Fibroblast of peridontal ligament (primary cell): Measurements from ENCODE around the gene GLS.
A peak's percentile ranks its signal among the peaks of the same experiment; 100 is the strongest.
"Not testable (repeated sequence)": the region's sequence is repeated elsewhere in the genome, so short reads cannot be mapped to it uniquely, and the experiment has no call there.

Experiments used
- DNase-seq: peaks from one replicate; pipeline ENCODE4 v3.0.0-alpha.2; 2010; ENCODE audit errors: extremely low read depth

The GLS gene

DNA sequence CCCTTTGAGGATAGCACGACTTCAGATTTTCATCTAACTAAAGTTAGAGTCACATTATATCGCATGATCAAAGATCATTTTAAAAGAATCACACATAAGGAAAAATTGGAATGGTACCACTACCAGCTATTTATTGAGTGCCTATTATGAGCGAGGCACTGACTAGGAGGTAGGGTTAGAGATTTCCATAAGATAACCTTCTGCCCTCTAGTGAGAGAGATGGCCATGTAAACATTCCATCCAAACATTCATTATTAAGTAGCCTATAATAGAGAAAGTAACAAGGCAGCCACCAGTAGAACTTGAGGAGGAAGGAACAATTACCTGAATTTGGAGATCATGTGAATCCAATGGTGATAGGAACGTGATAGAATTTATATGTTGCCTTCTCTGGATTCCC, 25.4 kb upstream of the GLS start:
- no peak for DNase-seq

DNA sequence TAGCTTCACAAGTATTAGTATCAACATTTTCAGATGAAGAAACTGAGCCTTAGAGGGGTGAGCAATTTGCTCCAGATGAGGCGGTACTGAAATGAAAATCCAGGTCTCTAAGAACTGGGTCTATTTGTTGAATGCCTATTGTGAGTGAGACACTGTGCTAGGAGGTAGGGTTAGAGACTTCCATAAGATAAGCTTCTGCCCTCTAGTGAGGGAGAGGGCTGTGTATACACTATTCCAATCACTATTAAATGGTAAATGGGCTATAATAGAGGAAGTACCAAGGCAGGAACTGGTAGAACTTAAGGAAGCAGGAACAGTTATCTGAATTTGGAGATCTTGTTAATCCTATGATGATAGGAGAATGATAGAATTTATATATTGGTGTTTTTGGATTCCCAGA, 23.6 kb upstream of the GLS start:
- no peak for DNase-seq

DNA sequence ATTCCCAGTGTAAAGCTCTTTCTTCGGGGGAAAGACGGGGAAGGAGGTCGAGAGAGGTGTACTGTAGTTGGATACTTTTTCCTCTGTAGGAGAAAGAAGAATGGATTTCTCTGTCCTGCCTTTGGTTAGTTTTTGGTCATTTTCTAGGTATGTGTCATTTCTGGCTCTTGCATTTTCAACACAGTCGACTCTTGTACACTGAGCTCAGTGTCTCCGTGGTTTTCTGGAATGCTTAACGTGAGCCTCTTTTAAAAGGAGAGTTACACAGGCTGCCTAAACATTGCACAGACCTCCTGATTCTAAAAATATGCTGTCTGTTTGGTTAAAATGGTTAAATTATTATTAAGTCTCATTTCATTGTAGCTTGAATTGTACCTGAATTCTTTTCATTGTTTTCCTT, 21.8 kb upstream of the GLS start:
- DNase-seq = peak; percentile 70

DNA sequence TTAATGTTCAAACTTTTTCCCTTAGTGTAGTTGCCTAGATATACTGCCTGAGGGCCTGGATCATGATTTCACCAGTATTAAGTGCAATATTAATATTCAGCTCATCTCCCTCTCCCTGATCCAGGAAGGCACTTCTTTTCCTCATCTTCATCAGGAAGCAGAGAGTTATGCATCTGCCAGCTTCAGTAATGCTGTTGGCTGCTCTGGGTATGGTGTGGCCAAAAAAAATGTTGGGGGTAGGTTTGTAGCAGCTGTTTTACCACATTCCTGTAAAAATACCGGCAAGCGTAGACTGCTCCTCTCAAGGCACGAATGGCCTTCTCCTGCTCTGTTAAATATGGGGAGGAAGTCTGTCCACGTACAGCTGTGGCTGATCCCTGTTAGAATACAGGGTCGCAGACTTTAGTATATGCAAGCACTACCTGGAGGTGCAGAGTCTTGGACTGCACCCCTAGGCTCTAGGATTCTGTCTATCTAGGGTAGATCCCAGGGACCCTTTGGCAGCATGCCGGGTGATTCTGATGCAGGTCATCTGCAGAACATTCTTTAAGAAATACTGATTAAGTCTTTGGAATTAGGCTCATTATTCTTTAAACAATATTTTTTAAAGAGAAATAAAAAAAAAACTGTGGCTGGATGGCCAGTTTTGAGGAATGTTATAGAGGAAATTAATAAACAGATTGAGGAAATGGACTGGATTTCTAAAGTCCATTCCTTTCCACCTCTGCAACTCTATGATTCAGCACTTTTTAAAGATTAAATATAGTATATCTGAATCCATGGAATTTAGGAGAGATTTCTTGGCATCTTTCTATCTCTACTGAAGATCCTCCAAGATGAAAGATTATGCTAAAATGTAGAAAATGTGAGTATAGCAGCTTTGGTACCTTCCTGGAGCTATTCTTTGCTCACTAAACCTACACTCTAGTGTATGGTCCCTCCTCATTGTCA, 21.0 kb upstream of the GLS start:
- DNase-seq = peak; percentile 56

DNA sequence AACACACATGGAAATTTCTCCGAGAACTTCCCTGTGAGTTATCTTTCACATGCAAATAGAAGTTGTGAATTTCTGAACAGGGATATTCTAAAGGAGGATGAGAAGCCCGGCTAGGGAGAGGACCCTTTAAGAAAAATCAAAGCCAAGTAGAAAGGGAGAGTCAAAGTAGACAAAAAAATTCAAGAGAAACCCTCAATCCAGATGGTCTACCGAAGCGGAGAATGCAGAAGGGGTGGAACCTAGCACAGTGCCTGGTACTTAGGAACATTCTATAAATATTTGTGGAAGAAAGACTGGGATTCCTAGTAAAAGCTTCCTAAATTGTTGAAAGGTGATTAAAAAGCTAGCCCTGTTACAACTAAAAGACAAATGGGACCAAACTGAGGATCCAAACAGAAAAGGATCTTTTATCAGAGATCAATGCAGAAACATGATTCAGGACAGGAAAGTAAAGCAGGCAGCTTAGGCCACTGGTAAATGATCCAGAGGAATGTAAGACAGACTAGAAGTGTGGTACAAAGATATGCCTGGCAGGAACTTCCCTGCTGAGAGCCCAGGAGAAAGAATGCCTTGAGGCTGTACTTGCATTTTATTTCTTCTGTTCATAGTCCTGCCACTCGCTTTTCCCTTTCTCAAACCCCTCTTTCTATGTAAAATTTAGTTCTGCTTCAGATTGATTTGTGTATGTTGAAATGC, 19.5 kb upstream of the GLS start:
- DNase-seq = peak; percentile 80

DNA sequence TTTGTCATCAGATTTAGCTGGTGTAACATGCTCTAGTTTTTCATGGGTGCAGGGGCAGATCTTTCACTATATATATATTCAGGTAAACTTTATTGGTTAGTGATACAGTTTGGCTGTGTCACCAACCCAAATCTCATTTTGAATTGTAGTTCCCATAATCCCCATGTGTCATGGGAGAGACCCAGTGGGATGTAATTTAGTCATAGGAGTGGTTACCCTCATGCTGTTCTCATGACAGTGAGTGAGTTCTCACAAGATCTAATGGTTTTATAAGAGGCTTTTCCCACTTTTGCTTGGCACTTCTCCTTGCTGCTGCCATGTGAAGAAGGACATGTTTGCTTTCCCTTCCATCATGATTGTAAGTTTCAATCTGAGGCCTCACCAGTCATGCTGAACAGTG, 18.5 kb upstream of the GLS start:
- DNase-seq = not testable (repeated sequence)

DNA sequence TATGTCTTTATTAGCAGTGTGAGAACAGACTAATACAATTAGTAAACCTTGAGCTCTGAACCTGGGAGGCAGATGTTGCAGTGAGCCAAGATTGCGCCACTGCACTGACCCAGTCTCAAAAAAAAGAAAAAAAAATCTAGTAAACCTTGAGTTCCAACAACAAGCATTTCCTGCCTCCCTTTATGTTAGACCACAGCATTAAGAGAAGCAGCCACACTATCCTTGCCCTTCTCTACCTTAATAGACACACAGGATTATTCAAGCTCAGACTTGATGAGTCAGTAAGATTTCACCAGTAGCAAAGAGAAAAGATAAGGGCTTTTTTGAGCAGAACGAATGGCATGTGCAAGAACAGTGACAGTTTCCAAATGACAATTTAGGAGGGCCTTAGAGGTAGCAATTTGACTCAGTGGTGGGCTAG, 18.0 kb upstream of the GLS start:
- DNase-seq = no peak

DNA sequence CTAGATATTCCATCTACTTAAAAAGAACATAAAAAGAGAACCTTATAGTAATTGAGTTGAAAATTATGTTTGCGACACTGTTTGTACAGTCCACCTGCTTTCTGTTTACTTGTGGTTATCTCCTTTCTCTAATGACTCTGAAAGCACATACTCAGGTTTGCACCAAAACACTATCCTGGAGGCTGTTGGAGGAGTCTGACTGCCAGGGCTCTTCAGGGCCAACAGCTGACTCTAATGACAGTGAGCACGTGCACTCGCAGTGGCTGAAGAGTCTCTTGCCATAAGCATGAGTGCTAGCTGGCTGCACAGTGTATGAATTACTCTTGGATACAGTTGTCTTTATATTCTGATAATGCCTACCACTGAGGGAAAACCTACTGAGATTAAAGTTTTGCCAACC, 16.7 kb upstream of the GLS start:
- DNase-seq = no peak

DNA sequence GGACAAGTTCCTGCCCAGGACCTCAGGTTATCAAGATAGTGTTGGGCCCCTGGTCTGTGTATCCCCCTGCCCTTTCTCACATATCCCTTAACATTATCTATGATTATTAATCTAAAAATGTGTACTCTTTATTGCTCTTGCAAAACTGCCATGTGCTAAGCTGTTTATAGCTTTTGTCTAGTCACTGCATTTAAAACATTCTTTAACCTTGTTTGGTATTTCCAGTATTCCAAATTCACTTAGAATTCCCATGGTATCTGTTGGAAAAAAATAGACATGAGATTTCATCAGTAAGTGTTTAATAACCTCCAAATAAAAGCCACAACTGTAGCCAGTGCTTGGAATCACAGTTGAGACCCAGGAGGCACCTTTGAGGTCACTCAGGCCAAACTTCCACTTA, 16.2 kb upstream of the GLS start:
- DNase-seq = peak; percentile 81

DNA sequence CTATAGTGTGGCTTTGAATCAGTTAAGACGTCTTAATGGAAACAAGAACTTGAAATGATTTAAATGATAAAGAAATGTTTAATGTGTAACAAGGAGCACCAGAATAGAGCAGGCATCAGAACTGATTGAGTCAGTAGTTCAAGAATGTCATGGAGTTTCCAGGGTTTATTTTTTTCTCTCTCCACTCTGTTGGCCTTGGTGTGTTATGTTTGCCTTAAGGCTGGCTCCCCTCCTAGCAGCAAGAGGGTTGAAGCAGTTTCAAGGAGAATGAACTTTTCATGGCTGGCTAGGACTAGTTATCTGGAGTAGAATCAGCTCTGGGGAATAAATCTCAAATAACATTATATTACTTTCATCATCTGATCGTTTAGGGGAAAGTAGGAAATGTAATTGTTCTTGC, 13.4 kb upstream of the GLS start:
- peak; percentile 95 for DNase-seq

DNA sequence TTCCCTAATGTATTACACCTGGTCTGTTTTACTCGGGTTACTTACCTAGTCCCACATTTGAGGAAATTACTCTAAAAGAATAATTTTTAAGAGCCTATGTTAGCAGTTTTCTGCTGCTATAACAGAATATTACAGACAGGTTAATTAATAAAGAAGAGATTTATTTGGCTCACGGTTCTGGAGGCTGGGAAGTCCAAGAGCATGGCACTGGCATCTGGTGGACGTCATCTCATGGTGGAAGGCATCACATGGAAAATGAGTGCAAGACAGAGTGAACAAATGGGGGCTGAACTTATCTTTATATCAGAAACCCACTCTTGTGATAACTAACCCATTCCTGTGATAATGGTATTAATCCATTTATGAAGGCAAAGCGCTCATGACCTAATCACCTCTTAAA, 12.8 kb upstream of the GLS start:
- DNase-seq = no peak

DNA sequence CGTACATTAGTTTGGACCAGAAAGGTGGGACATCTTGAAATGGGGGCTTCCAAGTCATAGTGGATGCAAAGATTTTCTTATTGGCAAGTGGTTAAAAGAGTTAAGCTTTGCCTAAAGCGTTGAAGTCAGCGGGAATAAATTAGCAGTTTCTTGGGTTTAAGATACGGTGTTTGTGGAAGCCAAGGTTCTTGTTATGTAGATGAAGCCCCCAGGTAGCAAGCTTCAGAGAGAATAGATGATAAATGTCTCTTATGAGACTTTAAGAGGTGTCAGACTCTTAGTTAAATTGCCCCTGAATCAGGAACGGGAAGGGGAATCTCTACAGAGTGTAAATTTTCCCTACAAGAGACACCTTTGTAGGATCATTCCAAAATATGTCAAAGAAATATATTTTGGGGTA, 10.9 kb upstream of the GLS start:
- no peak for DNase-seq

DNA sequence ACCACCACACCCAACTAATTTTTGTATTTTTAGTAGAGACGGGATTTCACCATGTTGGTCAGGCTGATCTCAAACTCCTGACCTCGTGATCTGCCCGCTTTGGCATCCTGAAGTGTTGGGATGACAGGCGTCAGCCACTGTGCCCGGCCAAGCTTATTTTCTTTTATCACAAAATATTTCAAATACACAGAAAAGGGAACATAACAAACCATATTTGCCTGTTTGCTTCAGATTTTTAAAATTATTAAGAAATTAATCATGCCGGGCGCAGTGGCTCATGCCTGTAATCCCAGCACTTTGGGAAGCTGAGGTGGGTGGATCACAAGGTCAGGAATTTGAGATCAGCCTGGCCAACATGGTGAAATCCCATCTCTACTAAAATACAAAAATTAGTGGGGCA, 7.2 kb upstream of the GLS start:
- DNase-seq = not testable (repeated sequence)

DNA sequence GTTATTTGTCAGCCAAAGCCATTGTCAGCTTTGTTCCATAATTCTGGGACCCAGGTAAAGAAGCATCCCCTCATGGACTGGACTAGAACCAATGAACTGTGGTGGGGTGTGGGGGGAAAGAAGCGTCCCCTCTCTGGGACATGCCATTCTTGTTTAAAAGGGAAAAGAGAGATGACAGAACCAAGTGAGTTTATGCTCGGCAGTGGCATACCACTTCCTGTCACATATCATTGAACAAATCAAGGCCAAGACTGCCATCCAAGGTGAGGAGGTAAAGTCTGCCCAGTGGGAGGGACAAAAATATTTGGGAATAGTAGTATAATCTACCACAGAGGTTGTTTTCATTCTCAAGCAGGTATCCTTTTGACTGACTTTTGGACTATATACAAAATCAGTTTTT, 4.7 kb upstream of the GLS start:
- DNase-seq = no peak

DNA sequence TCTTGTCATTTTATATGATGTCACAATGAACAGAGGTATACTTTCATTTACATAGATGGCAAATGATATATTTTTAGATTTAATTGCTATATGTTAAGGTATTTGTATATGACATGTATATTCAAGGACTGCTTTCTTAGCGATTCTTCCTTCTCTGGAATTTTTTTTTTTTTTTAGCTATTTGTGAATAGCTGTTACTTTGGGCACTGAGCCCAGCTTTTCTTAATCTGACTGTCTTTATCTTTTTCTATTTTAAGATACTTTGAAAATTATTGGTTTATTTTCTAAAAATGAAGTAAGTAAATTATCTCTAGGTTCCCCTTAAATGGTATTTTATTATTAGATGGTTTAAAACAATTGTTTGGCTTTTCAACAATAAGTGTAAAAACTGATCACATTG, 4.0 kb upstream of the GLS start:
- DNase-seq = no peak

DNA sequence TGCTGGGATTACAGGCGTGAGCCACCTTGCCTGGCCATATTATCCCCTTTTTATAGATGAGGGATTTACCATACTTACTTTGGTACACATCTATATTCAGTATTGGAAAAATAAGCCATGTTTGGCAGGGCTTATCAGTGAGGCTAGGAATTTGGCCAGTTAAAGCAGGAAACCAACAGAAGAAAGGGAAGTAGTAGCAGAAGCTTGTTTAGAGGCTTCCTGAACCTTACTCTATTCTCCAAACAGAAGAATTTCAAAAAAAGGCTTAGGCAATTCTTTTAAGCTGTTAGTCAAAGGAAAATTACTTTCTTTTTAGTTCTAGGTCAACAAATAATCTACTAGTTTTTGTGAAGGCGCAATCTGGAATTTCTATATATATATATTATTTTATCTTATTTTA, 3.2 kb upstream of the GLS start:
- DNase-seq = no peak

DNA sequence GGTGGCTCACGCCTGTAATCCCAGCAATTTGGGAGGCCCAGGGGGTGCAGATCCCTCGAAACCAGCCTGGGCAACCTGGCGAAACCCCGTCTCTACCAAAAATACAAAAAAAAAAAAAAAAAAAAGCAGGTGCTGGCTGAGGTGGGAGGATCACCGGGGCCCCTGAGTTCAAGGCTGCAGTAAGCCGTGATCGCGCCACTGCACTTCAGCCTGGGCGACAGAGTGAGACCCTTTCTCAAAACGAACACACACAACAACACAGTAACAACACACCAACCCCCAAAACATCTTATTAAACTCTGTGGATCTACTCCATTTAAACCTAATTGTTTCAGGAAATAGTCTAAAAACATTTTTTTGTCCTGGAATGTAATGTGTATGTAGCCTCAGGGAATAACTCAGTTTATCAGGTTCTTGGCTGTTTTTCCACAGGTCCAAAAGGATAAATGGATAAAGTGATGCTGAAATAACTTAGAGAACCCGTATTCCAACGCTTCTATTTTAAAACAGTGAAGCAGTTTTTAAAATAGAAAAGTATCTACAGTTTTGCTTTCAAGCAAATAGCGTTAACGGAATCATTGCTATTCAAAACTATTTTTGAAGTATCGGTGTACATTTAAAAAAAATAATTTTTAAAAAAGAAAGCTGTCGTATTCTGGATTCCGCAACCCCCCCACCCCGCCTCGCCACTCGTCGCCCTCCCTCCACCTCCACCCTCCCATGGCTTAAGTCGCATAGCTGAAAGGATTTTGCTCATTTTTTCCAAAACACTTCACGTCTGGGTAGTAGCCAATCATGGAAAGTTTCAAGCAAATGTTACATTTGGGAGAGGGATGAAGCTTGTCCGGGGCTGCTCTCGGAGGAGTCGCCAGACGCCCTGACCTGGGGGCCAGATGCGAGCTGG, 895 bp upstream of the GLS start:
- DNase-seq = peak; percentile 63

DNA sequence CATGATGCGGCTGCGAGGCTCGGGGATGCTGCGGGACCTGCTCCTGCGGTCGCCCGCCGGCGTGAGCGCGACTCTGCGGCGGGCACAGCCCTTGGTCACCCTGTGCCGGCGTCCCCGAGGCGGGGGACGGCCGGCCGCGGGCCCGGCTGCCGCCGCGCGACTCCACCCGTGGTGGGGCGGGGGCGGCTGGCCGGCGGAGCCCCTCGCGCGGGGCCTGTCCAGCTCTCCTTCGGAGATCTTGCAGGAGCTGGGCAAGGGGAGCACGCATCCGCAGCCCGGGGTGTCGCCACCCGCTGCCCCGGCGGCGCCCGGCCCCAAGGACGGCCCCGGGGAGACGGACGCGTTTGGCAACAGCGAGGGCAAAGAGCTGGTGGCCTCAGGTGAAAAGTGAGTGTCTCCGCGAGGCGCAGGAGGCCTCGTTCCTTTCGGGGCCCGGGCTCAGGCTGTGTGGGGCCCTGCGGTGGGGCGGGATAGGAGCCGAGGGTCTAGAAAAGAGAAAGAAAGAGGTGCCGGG, 520 bp downstream of the GLS start:
- no peak for DNase-seq

DNA sequence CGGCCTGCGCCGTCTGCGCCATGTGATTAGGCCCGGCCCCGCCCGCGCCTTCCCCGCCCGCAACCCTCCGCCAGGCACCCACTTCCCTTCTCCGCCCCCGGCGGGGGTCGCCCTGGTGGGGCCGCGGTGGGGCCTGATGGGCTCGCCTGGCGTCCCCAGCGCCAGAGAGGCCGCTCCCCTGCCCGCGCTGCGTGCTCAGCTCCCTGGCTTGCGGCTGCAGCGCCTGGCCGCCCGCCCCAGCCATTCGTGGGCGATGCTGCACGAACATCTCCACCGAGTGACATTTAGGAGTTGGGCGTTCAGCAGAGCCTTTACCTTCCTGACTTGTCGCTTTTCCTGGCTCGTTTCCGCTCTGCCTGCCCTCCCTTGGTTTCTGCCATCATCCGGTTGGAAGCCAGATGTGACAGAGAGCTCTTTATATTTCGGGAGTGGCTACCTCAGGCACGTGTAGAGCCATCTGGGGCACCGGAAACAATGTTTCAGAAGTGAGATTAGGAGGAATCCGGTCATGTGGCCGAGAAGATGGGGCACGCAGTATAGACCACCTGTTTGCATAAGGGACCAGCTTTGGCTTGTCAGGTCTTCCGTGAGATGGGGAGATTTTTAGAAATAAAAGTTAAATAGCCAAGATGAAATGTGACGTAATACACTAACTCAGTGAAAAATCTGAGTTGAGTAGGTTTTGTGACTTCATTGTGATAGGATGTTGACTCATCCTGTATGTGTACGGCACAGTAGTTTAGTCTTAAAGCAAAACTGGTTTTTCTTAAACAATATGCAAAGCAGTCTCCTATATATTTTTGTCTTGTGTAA, 1.2 kb downstream of the GLS start:
- DNase-seq = peak; percentile 76

DNA sequence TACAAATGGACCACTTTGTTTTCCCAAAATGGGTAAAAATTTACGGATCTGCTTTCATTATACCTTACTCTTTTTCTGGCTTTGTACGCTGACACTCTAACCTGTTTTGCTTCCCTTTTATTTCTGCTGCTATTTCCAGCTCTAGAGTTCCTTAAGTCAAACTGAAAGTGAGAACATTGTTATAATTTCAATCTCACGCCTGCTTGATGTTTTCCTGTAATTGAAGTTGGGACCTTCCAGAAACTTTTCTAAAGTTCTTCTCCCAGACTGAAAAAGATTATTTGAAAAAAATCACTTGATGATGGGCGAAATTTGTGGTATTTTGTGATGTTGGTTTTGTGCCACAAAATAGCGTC, 1.8 kb downstream of the GLS start:
- no peak for DNase-seq
